ENCODE data around the gene SLC25A23.
A peak's percentile ranks its signal among the peaks of the same experiment; 100 is the strongest.
"Not testable (repeated sequence)": the region's sequence is repeated elsewhere in the genome, so short reads cannot be mapped to it uniquely, and the experiment has no call there.

SLC25A23 gene

GRCh38 chr19:6459262-6460098, at the start of gene SLC25A23:
TSS of gene SLC25A23 (minus strand) at chr19:6459792. CDS start at chr19:6459628, 164 bp downstream.
- peak; percentile 56 for DNase-seq

GRCh38 chr19:6508028-6508771, 48.6 kb upstream of the SLC25A23 start:
- not testable (repeated sequence) for DNase-seq

GRCh38 chr19:6503407-6504201, 44.0 kb upstream of the SLC25A23 start:
- no peak for DNase-seq

GRCh38 chr19:6501740-6502648, 42.4 kb upstream of the SLC25A23 start, which contains the start of gene TUBB4A:
TSS of gene TUBB4A (minus strand) at chr19:6502309. CDS start at chr19:6502212, 97 bp downstream.
- DNase-seq, result no peak

- DNase-seq, result no peak
These were observed 41.5 kb upstream of the SLC25A23 start for GRCh38 chr19:6500837-6501739.

- no peak for DNase-seq
These were observed 39.6 kb upstream of the SLC25A23 start for GRCh38 chr19:6499052-6499790.

- DNase-seq, result no peak
These were observed 38.9 kb upstream of the SLC25A23 start for GRCh38 chr19:6498294-6499036.

- DNase-seq, result no peak
These were observed 36.4 kb upstream of the SLC25A23 start for GRCh38 chr19:6495947-6496346.

- DNase-seq, result no peak
These were observed 34.9 kb upstream of the SLC25A23 start for GRCh38 chr19:6494438-6495036.

- DNase-seq, result no peak
These were observed 32.4 kb upstream of the SLC25A23 start for GRCh38 chr19:6491802-6492592.

- DNase-seq, result no peak
These were observed 30.5 kb upstream of the SLC25A23 start for GRCh38 chr19:6490134-6490533.

- no peak for DNase-seq
These were observed 29.9 kb upstream of the SLC25A23 start for GRCh38 chr19:6489278-6490061.

- no peak for DNase-seq
These were observed 25.2 kb upstream of the SLC25A23 start for GRCh38 chr19:6484831-6485230.

GRCh38 chr19:6484230-6484629, 24.6 kb upstream of the SLC25A23 start:
- DNase-seq, result no peak

GRCh38 chr19:6483235-6483634, 23.6 kb upstream of the SLC25A23 start:
- DNase-seq, result no peak

GRCh38 chr19:6482343-6482686, 22.7 kb upstream of the SLC25A23 start:
- DNase-seq, result no peak
